NCI-H1048 (cell line): Measurements from ENCODE around the gene GRIK4.
"Not testable (repeated sequence)": the region's sequence is repeated elsewhere in the genome, so short reads cannot be mapped to it uniquely, and the experiment has no call there.

Experiments
- DNase-seq: peaks from one replicate; lab custom pipeline; 2025; lab: John Stamatoyannopoulos, UW

The GRIK4 gene

GRCh38 chr11:121004206-121004840 lies 492.8 kb downstream of the GRIK4 start:
- no peak for DNase-seq

GRCh38 chr11:121006922-121007321 lies 495.4 kb downstream of the GRIK4 start:
- no peak for DNase-seq

- DNase-seq = no peak
These were observed 497.0 kb downstream of the GRIK4 start for GRCh38 chr11:121008551-121008950.

- DNase-seq = no peak
These were observed 500.5 kb downstream of the GRIK4 start for GRCh38 chr11:121012091-121012490.

GRCh38 chr11:121018746-121019145 lies 507.2 kb downstream of the GRIK4 start:
- no peak for DNase-seq

GRCh38 chr11:121021718-121022117 lies 510.2 kb downstream of the GRIK4 start:
- DNase-seq = not testable (repeated sequence)

GRCh38 chr11:121023848-121024751 lies 512.6 kb downstream of the GRIK4 start, which contains the start of gene TBCEL:
TBCEL (plus strand) TSS chr11:121024102; CDS start chr11:121045691, 21,589 bp downstream.
- peak; percentile 65 for DNase-seq

- DNase-seq = no peak
These were observed 513.4 kb downstream of the GRIK4 start for GRCh38 chr11:121024989-121025388.

- no peak for DNase-seq
These were observed 517.6 kb downstream of the GRIK4 start for GRCh38 chr11:121029153-121029552.

- no peak for DNase-seq
These were observed 518.4 kb downstream of the GRIK4 start for GRCh38 chr11:121029813-121030445.

- no peak for DNase-seq
These were observed 519.6 kb downstream of the GRIK4 start for GRCh38 chr11:121031167-121031566.

GRCh38 chr11:121031648-121032047 lies 520.1 kb downstream of the GRIK4 start:
- not testable (repeated sequence) for DNase-seq

GRCh38 chr11:121032546-121032945 lies 521.0 kb downstream of the GRIK4 start:
- no peak for DNase-seq

GRCh38 chr11:121033635-121034034 lies 522.1 kb downstream of the GRIK4 start:
- DNase-seq = no peak

GRCh38 chr11:121035169-121035755 lies 523.7 kb downstream of the GRIK4 start:
- no peak for DNase-seq

GRCh38 chr11:121035780-121036179 lies 524.2 kb downstream of the GRIK4 start:
- no peak for DNase-seq

GRCh38 chr11:121037016-121037415 lies 525.5 kb downstream of the GRIK4 start:
- DNase-seq = no peak
